Skin epidermis (tissue), 12 donors: ENCODE measurements around the gene PLCD3.
A peak's percentile ranks its signal among the peaks of the same experiment; 100 is the strongest.

Experiments
- H3K27ac ChIP-seq, 21 experiments: fragments of 200-600 bp; sonication (generic) in 11 of 21; one replicate each; pipeline ENCODE4 v1.5.0; 2020; ENCODE audit warnings: mild to moderate bottlenecking in 3 of 21, inconsistent platforms in 2 of 21, moderate library complexity in 2 of 21
- H3K4me3 ChIP-seq, 7 experiments: fragments of 200-600 bp; sonication (generic) in 2 of 7; one replicate each; pipeline ENCODE4 v1.5.0; 2020; ENCODE audit warnings: inconsistent platforms in 2 of 7, mild to moderate bottlenecking in 2 of 7, moderate library complexity in 1 of 7

PLCD3 gene

DNA sequence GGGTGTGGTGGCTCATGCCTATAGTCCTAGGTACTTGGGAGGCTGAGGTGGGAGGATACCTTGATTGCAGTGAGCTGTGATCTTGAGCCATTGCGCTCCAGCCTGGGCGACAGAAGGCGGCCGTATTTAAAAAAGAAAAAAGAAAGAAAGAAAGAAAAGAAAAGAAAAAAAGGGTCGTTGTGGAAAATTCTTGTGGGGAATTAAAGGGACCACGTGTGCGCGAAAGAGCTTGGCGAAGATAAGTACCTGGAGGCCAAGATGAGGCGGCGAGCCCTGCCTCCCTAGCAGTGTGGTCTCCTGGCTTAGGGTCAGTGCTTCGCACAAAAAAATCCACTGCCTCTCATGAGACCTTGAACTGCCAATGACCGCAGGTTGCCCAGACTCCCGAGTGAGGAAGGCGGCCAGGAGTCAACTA is 71.9 kb downstream of the PLCD3 start:
- H3K27ac ChIP-seq = peak overlapping the region; percentile 44 to 96 (median 87)
- H3K4me3 ChIP-seq = peak overlapping the region; percentile 49 to 86 (median 74)
